Lower leg skin (tissue), 3 donors: ENCODE results near the gene NRGN.

Source experiments
- CTCF ChIP-seq, 3 donors: fragments of 450-650 bp; IDR thresholded peaks; one replicate each; pipeline ENCODE4 v1.5.1; 2016; ENCODE audit warnings: antibody characterized with exemption in 3 of 3, mild to moderate bottlenecking in 3 of 3, moderate library complexity in 2 of 3
- POLR2A ChIP-seq, 2 donors: fragments of 450-650 bp; IDR thresholded peaks; one replicate each; pipeline ENCODE4 v1.6.1; 2016 to 2017; ENCODE audit warnings: antibody characterized with exemption in 2 of 2, mild to moderate bottlenecking in 1 of 2, moderate library complexity in 1 of 2

GRCh38 chr11:124736736-124737135 lies 3.0 kb upstream of the NRGN start:
- TF ChIP-seq CTCF (IDR thresholded peaks at IDR 0.05) (no peak), POLR2A (IDR thresholded peaks at IDR 0.05) (no peak)
